B cell (primary cell): ENCODE results near the gene PLCL1.

ENCODE experiments used
- CTCF ChIP-seq: fragments of 200-600 bp; IDR thresholded peaks from one replicate; pipeline ENCODE4 v1.8.0; 2022; ENCODE audit warnings: antibody characterized with exemption, mild to moderate bottlenecking
- EZH2 ChIP-seq: IDR thresholded peaks from 2 replicates; pipeline ENCODE4 v1.6.1; 2012; ENCODE audit warnings: borderline replicate concordance, low read depth, mild to moderate bottlenecking, moderate library complexity, low read length; ENCODE audit not compliant: insufficient read depth, poor library complexity, severe bottlenecking

GRCh38 chr2:198060277-198060676 is 255.9 kb downstream of the PLCL1 start:
- TF ChIP-seq EZH2 (no peak), CTCF (no peak)
